GM18502 (cell line): ENCODE results near the gene OR52E8.

ENCODE experiments used
- ATAC-seq: cut with Tn5 transposase; IDR thresholded peaks from one replicate; pipeline ENCODE4 v1.9.1; 2021; ENCODE audit warnings: mild to moderate bottlenecking; ENCODE audit not compliant: unreplicated experiment, poor library complexity

Gene OR52E8

DNA sequence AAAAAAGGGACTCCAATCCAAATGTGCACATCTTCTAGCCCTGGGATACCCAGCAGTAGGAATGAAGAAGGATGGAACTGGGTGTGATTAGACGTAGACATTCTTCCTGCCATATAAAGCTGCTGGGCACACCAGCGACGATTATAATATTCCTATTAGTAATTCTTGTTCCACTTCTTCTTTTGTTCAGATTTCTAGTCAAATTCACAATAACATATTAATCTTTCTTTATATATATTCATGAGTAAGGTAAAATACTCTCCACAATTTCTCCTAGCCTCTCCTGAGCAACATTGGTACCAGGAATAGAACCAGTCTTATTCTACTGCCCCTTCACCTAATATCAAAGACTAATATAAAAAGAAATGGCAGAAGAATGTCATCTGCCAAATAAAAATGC lies at the start of gene OR52E8:
Gene OR52E8, minus strand, starts transcription at position 101 of the 400 bp plus-strand sequence. Its CDS starts 0 bp downstream, at position 101.
- ATAC-seq = no peak

DNA sequence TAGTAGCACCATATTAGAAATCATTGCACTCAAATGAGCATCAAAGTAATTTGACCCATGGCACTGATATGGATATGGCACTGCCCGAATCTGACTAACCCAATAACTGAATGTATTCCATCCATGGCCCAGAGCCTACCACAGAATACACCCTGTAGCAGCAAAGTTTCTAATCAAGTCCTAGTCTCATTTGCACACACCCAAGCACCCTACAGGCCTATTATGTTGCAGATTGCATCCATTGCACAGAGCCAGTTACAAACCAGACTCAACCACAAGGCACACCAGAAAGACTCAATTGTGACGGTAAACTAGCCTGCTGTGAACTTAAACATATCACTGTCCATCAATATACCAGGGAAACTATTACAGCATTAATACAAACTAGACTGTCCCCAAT lies 42.0 kb upstream of the OR52E8 start:
- no peak for ATAC-seq

DNA sequence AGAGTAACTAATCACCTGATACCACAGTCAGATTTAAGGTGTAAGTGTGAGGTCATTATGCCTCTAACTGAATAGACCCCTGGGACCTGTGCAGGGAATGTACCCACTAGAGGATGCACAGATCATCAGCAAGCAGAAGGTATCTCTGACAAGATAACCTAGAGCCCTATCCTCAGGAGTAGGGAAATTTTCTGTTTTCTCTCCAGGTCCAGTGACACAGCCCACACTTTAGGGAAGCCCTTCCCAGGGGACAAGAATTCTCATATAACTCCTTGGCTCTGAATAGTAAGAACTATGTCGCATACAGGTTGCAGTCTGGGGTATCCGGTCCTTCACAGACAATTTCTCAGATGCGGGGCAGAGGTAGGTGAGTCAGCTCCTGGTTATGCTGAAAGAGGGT lies 35.4 kb upstream of the OR52E8 start, which contains the start of gene OR52E5:
Gene OR52E5, plus strand, starts transcription at position 301 of the 400 bp plus-strand sequence. CDS start 7,569 bp downstream, outside the sequence.
- no peak for ATAC-seq

DNA sequence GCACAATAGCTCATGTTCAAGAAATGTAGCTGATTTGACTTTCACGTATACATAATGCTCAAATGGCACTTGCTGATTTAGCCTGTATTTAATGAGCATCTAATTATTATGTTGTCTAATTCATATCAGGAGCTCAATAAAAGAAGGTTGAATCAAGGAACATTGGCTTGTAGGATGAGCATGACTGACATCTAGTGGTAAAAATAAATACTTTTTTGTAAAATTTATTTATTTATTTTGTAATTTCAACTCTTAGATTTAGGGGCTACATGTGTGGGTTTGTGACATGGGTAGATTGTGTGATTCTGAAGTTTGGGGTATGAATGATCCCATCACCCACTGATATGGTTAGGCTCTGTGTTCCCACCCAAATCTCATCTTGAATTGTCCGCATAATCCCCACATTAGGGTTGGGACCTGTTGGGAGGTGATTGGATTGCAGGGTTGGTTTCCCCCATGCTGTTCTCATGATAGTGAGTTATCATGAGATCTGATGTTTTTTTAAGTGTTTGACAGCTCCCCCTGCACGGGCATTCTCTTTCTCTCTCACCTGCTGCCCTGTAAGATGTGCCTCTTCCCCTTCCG lies 33.8 kb upstream of the OR52E8 start:
- no peak for ATAC-seq

DNA sequence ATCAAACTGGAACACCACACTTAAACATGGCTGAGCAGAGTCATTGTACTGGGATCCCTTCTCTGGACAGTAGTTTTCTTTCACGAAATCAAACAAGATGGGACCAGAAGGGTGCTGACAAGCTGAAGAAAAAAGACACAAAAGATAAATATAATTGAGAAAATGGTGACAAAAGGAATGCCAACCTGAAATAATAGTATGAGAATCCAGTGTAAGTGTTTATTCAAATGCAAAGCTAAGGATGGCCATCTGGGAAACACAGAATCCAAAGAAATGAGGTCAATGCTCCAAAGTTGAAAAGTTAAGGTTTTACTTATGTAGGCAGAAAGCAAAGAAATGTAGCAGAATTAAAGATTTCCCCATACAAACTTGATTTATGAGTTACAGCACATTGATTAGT lies 30.2 kb upstream of the OR52E8 start:
- no peak for ATAC-seq

DNA sequence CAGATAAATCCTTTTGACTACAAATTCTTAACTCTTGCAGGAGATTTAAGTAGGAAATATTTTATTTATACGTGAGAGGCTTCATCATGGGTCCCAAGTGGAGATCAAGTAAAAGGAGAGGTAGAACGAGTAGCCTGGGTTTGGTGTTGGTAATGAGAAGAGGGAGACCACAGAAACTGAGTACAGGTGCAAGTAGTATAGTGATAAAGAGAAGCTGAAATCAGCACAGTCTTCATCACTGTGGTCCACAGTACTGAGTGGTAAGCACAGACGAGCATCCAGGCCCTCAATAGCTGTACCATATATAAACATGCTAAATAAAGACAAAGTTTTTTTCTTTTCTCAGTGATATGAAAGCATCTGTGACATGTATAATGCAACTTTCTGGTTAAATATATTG lies 29.7 kb upstream of the OR52E8 start:
- no peak for ATAC-seq

DNA sequence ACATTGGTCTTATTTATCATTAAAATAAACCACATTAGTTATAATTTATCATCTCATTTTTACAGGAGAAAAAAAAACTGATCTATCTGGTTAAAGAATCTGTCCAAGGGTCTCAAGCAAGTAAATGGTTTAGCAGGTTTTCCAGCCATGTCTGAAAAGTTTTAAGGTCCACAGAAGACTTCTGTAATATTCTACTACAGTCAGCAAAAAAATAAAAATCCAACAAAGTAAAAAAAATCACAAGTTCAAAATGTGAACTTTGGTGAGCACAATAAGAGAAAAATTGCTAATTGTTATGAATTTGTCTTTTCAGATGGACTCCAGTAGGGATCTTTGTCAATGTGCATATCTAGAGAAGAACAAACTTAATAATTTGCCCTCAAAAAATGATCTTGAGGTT lies 24.3 kb upstream of the OR52E8 start:
- ATAC-seq = no peak

DNA sequence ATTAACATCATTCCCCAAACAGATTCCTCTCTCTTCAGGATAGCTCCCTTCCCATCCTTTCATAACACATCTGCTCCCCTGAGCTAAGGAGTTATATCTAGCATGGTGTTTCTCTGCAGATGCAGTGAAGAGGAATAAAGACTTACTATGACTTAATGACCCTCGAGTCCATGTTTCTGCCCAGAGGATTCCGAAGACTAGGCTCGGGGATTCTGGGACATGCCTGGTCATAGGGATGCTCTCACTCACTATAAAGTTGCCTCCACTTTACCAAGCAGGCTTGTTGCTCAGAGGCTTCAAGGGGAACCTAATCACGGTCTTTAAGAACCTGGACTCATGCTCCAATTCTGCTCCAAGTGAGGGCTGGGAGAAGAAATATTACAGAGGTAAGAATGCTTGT lies 22.8 kb upstream of the OR52E8 start, which contains the start of gene OR52E4:
Gene OR52E4, plus strand, starts transcription at position 301 of the 400 bp plus-strand sequence. CDS start 3,664 bp downstream, outside the sequence.
- ATAC-seq = no peak

DNA sequence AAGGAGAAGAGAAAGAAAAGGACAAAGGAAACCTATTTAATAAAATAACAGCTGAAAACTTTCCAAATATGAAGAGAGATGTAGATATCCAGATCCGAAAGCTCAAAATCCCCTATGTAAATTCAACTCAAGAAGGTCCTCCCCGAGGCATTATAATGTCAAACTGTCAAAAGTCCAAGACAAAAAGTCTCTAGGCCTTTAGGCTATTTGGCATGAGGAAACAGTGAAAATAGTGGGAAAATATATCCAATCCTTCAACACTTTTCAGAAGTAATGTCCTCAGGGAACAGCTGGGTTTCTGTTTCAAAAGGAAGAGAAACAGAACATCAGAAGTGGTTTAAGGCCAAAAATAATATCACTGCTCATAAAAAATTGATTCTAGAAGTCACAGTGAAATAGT lies 21.1 kb upstream of the OR52E8 start:
- ATAC-seq = no peak

DNA sequence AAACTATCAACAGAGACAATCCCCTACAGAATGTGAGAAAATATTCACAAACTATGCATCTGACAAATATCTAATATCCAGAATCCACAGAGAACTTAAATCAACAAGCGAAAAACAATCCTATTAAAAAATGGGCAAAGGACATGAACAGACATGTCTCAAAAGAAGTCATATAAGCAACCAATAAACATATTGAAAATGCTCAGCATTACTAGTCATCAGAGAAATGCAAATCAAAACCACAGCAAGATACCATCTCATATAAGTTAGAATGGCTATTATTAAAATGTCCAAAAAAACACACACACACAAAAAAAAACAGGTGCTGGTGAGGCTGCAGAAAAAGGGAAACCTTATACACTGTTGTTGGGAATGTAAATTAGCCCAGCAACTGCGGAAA lies 8.3 kb upstream of the OR52E8 start:
- ATAC-seq = no peak

DNA sequence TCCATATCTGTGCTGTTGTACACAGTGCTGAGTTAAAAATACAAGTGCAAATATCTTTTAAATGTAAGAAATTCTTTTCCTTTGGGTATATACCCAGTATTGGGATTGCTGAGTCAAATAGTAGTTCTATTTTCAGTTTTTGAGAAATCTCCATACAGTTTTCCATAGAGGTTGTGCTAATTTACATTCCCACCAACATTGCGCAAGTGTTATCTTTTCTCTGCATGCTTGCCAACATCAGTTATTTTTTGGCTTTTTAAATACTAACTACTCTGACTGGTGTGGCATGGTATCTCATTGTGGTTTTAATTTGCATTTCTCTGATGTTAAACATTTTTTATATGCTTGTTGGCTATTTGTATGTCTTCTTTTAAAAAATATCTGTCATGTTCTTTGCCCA lies 6.5 kb downstream of the OR52E8 start:
- no peak for ATAC-seq

DNA sequence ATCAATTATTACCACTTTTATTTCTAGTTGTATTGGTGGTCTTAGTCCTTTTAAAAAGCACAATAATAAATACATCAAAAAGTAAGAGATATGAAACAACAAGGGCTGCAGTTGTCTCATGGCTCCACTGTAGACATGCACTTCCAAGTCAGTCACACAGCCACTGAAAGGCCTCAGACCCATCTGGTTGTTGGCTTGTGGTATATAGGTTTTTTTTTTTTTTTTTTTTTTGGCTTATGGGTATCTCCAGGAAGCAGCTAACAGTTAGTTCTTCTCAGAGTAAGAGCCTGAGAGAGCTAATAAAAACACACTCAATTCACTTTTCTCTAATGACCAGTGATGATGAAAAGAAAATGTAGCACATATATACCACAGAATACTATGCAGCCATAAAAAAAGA lies 9.8 kb downstream of the OR52E8 start:
- ATAC-seq = no peak

DNA sequence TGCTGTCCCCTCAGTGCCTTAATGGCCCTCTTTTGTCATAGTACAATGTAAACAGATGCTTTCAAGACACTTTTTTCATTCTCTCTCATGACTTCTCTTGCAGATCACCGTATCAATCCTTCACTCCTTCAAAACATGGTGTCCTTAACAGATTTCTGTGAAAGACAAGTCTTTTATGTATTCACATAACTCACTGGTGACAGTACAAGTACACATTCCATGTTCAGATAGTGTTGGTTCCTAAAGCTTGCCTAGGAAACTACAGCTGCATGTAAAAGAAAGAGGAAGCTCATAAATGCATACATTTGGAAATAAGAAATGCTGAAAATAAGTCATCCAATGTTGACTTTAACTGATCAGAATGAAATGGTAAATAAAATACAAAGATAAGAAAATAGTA lies 10.8 kb downstream of the OR52E8 start:
- no peak for ATAC-seq

DNA sequence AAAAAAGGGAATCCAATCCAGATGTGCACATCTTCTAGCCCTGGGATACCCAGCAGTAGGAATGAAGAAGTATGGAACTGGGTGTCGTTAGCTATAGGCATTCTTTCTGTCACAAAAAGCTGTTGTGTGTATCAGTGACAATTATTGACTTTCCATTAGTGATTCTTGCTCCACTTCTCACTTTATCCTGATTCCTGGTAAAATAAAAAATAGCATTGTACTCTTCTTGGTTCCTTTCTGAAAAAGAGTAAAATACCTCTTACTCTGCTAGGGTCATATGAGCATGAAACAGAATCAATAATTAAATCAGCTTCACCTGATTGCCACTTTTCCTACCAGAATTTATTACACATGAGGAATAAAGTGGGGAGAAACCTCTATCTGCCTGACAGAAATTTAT lies 15.7 kb downstream of the OR52E8 start, which contains the start of gene OR52E6:
Gene OR52E6, minus strand, starts transcription at position 101 of the 400 bp plus-strand sequence. Its CDS starts 0 bp downstream, at position 101.
- ATAC-seq = no peak

DNA sequence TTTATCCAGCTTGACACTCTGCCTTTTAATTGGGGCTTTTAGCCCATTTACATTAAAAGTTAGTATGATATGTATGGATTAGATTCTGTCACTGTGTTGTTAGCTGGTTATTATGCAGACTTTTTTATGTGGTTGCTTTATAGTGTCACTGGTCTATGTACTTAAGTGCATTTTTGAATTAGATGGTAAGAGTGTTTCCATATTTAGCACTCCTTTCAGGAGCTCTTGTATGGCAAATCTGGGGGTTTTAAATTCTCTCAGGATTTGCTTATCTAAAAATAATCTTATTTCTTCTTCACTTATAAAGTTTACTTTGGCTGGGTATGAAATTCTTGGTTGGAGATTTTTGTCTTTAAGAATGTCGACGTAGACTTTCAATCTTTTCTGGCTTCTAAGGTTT lies 19.8 kb downstream of the OR52E8 start:
- ATAC-seq = no peak

DNA sequence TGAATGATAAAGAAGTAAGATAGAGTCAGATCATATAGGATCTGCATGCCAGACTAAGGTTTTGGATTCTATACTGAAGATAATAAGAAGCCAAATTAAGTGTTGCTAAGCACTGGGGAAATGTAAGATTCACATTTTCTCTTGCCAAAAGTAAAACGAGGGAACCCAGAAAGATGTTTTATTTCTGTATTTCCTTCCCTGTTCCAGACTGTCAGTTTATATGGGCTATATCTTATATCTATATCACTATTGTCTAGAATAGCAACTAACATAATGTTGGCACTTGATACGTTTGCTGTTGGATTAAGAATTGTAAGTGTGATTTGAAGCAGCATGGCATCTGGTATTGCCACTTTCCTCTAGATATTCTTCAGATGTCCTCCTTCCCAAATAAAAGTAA lies 24.0 kb downstream of the OR52E8 start:
- no peak for ATAC-seq

DNA sequence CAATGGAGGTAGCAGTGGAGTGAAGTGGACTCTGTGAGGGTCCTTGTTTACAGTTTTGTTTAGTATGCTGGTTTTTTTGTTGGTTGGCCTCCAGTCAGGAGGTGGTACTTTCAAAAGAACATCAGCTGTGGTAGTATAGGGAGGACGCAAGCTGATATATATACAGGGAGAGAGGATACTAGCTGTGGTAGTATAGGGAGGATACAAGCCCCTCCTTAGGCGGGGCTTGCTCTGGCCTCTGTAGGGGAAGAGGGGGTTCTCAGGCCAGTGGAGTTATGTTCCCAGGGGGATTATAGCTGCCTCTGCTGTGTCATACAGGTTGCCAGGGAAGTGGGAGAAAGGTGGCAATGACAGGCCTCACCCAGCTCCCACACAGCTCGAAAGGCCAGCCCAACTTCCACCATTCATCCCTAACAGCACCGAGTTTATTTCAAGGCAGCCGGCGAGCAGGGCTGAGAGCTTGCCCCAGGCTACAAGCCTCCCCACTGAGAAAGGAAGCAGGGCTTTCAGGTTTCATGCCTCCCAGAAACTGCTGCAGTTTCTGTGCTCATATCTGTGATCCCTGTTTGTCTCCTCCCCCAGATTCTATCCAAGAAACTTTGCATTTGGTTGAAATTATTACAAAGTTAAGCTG lies 26.2 kb downstream of the OR52E8 start:
- ATAC-seq = no peak

DNA sequence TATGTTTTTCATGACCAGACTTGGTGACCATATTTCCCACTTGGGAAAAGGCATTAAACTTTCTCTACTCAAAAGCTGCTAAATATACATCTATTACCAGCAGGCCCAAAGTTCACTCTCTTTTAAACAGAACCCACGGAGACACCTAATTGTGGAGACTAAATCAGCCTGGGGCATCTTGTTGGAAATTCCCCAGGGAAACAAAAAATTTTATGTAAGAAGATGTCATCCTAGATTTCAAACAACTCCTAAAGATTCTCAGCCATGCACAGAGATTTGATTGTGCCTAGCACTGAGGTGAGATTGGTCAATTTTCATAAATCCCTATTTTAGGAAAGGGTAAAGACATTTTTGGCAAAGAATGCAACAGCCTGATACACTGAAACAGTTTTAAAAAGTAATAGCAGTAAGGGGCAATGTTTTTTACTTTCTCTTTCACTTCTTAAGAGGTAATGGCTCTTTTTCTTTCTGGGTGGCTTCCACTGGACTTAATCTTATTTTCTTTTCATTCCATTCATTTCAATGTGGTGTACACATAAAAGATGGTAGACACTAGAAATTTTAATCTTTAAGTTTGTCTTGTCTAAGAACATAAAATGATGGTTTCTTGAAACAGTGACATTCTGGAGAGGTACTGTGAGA lies 39.1 kb downstream of the OR52E8 start:
- ATAC-seq = peak; percentile 68

DNA sequence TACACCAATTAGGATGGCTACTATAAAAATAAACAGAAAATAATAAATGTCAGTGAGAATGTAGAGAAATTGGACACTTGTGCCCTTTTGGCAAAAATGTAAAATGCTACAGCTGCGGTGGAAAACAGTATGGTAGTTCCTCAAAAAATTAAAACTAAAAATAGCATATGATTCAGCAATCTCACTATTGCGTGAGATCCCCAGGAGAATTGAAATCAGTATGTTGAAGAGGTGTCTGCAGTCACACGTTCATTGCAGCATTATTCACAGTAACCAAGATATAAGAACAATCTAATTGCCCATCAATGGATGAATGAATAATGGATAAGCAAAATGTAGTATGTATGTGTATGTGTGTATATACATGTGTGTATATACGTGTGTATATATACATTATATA lies 42.0 kb downstream of the OR52E8 start:
- peak; percentile 40 for ATAC-seq

DNA sequence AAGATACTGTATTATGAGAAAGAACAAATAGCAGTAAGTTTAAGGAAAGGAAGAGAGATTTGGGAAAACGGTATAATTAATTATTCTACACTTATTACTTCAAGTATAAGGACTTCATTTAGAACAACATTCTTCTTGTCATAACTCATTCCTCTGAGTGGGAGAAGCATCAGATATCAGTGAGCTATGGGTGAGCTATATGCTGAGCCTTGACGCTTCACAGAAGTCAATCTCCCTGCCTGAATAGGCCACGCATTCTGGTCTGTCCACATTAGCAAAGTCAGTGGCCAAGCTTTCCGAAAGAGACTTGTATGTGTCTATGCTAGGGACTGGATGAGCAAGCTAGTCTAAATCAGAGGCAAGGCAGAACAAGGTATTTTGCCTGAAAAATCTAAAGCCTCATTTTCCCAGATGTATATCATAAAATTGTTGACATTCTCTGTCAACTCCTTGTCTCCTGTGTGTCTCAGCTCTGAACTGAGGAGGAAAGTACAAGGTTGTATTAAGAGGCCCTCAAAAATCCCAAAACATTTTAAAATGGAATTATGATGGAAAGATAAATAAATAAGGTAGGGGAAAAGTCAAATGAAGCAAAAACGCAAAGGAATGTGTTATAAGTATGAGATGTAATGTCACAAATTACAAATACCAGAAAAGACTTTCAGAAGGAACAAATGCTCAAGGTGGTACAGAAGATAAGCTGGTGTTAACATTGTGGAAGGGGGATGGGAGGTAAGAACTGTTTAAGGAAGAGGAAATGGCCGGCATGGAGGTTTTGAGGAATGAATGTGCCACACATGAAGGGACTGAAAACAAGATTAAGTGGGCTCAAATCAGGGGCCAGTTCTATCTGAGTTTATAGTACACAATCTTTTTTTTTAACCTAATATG lies 47.3 kb downstream of the OR52E8 start:
- ATAC-seq = no peak

DNA sequence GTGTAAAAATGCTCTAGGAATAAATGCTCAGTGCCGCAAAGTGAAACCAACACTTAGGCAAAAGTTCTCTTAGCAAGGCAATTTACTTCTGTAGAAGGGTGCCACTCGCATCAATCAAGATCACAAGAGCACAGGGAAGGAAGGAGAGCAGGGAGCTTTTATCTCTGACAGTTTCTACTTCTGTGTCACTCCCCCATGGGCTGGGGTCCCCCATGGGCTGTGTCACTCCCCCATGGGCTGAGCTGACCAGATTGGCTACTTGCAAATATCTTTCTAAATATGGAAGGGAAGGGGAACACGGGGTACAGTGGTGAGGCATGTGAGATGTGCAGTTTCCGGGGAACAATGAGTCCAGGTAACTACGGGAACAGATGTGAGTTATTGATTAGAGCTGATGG lies 48.4 kb downstream of the OR52E8 start:
- ATAC-seq = peak; percentile 34
